A673 (cell line): Measurements from ENCODE around the gene GNG11. TPM values are rescaled to one million over a fixed set of nuclear protein-coding genes. Genes with fewer than 3 reads are reported as not detected.
A peak's percentile ranks its signal among the peaks of the same experiment; 100 is the strongest.

Source experiments
- BruUV-seq: library from RNA; stranded (reverse); fragments of 400-500 nt; replicated peaks from 2 replicates; lab custom pipeline; 2021; lab: Mats Ljungman, UMichigan
- CTCF ChIA-PET: fragments of 300-600 bp; sonication (Branson Sonifier 250); formaldehyde crosslinking; loops from one replicate; lab custom pipeline; 2022; ENCODE audit warnings: antibody characterized with exemption; lab: Charles Lee
- POLR2A ChIA-PET: fragments of 300-600 bp; sonication (Branson Sonifier 250); formaldehyde crosslinking; loops from one replicate; lab custom pipeline; 2022; ENCODE audit warnings: antibody characterized with exemption; ENCODE audit not compliant: low non-redundant PET; lab: Charles Lee
- DNase-seq: peaks from one replicate; pipeline ENCODE4 v3.0.0-alpha.2; 2015; ENCODE audit warnings: low spot score
- H3K27ac ChIP-seq: fragments of 200-600 bp; sonication (generic); 2 replicates; pipeline ENCODE4 v1.5.1; 2016; ENCODE audit warnings: mixed run types, low read depth, mild to moderate bottlenecking, mixed read lengths, antibody characterized with exemption, low read length; ENCODE audit not compliant: poor library complexity, severe bottlenecking
- H3K27me3 ChIP-seq: fragments of 200-600 bp; sonication (generic); replicated peaks from 2 replicates; pipeline ENCODE4 v1.6.1; 2017; ENCODE audit warnings: mixed run types, low read depth, mild to moderate bottlenecking, mixed read lengths, antibody characterized with exemption, low read length; ENCODE audit not compliant: insufficient read depth, poor library complexity
- H3K36me3 ChIP-seq: fragments of 200-600 bp; sonication (generic); 2 replicates; pipeline ENCODE4 v1.6.1; 2016; ENCODE audit warnings: mixed run types, mild to moderate bottlenecking, mixed read lengths, antibody characterized with exemption, low read length; ENCODE audit not compliant: insufficient read depth, poor library complexity, severe bottlenecking
- H3K4me1 ChIP-seq: fragments of 200-600 bp; sonication (generic); 2 replicates; pipeline ENCODE4 v1.6.1; 2017; ENCODE audit warnings: mixed run types, mild to moderate bottlenecking, mixed read lengths, antibody characterized with exemption, low read length; ENCODE audit not compliant: insufficient read depth, poor library complexity, severe bottlenecking
- H3K4me3 ChIP-seq: fragments of 200-600 bp; sonication (generic); 2 replicates; pipeline ENCODE4 v1.5.1; 2016; ENCODE audit warnings: low read depth, mixed run types, mild to moderate bottlenecking, mixed read lengths, low read length; ENCODE audit not compliant: poor library complexity, severe bottlenecking
- H3K9me3 ChIP-seq: fragments of 200-600 bp; sonication (generic); 2 replicates; pipeline ENCODE4 v1.6.1; 2016; ENCODE audit warnings: mixed run types, low read depth, mild to moderate bottlenecking, mixed read lengths, antibody characterized with exemption, low read length; ENCODE audit not compliant: poor library complexity, severe bottlenecking
- EZH2 ChIP-seq: fragments of 200-600 bp; sonication (generic); IDR thresholded peaks from 2 replicates; pipeline ENCODE4 v1.6.1; 2017; ENCODE audit warnings: borderline replicate concordance, low read depth, mild to moderate bottlenecking, mixed read lengths, antibody characterized with exemption, low read length; ENCODE audit not compliant: poor library complexity, severe bottlenecking
- intact Hi-C: fragments of 100-400 bp; cut with micrococcal nuclease; formaldehyde crosslinking; loops from one replicate; pipeline ENCODE4 v1.10.0; 2022; ENCODE audit not compliant: unreplicated experiment
- total RNA-seq: library from RNA; stranded (reverse); gene quantifications from 2 replicates; pipeline ENCODE4 v1.2.3, GENCODE V29; 2021
- TF ChIP-seq, protein P1 (sequence below): fragments of 300-800, 200-600 bp; sonication (generic); conservative IDR thresholded peaks from 2 replicates; pipeline ENCODE4 v1.5.1; 2017; ENCODE audit warnings: low read depth, mild to moderate bottlenecking, antibody characterized with exemption, low read length, moderate library complexity, mixed read lengths

The GNG11 gene
- total RNA-seq, 1 experiment from 2014 or later, result 14.3 TPM

DNA sequence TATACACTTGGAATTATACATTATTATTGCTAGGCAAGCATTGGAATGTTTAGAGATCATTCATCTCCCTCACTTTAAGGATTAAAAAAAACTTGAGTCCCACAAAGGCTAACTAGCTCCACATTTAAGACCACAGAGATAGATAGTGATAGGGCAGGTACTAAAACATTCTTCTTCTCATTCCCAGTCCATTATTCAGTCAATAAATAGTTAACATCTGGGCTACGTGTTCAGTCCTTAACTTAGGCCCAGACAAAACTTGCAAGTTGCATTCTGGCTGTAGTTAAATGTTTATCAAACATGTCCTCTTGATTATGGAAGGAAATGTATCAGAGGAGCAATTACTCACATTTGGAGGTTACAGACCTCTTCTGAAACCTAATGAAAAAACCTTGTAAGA, 2.4 kb downstream of the GNG11 start:
- H3K27ac ChIP-seq, result no peak overlapping the region
- H3K4me3 ChIP-seq, result peak overlapping the region; percentile 57
- H3K9me3 ChIP-seq, result no peaks in the 10 kb centered on the region
- CTCF ChIA-PET, result no interaction called here
- BruUV-seq, result no TSS peak
- DNase-seq, result no peak
- TF ChIP-seq, protein P1, sequence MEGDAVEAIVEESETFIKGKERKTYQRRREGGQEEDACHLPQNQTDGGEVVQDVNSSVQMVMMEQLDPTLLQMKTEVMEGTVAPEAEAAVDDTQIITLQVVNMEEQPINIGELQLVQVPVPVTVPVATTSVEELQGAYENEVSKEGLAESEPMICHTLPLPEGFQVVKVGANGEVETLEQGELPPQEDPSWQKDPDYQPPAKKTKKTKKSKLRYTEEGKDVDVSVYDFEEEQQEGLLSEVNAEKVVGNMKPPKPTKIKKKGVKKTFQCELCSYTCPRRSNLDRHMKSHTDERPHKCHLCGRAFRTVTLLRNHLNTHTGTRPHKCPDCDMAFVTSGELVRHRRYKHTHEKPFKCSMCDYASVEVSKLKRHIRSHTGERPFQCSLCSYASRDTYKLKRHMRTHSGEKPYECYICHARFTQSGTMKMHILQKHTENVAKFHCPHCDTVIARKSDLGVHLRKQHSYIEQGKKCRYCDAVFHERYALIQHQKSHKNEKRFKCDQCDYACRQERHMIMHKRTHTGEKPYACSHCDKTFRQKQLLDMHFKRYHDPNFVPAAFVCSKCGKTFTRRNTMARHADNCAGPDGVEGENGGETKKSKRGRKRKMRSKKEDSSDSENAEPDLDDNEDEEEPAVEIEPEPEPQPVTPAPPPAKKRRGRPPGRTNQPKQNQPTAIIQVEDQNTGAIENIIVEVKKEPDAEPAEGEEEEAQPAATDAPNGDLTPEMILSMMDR, result no peak
- TF ChIP-seq EZH2, result no peak
- H3K4me1 ChIP-seq, result peaks cover 26% of the 10 kb centered on the region
- intact Hi-C loops, result loop anchor here (1.0 kb wide), 1 partner anchor 34 kb away; the partner anchor contains the start of gene TFPI2
- H3K36me3 ChIP-seq, result peaks cover 3% of the 10 kb centered on the region
- no peaks in the 10 kb centered on the region for H3K27me3 ChIP-seq
- POLR2A ChIA-PET, result no interaction called here

DNA sequence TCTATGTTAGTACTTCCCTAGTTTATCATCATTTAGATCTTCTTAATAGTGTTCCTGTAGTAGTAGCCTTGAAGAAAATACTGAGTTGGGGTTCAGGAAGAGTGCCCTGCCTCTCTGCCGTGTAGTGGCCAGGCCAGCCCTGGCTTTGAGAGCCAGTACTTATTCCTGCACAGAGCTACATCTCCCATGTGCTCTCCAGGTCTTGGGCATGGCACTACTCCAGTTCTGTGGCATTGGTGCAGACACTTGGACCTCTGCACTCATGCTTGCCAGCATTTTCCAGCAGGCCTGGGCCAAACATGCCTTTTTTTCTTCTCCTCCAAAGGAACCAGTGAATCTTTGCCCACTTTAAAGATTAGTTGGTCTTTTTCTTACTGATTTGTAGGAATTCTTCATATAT, 5.3 kb downstream of the GNG11 start:
- Histone ChIP-seq H3K36me3 (peaks cover 3% of the 10 kb centered on the region), H3K4me1 (peaks cover 28% of the 10 kb centered on the region), H3K9me3 (no peaks in the 10 kb centered on the region), H3K27me3 (no peaks in the 10 kb centered on the region), H3K27ac (no peak overlapping the region), H3K4me3 (no peak overlapping the region)
- BruUV-seq, result no TSS peak
- DNase-seq, result no peak
- intact Hi-C loops, result no loop called here
- TF ChIP-seq, protein P1, result no peak
- TF ChIP-seq EZH2, result no peak
- ChIA-PET POLR2A (no interaction called here), CTCF (no interaction called here)

DNA sequence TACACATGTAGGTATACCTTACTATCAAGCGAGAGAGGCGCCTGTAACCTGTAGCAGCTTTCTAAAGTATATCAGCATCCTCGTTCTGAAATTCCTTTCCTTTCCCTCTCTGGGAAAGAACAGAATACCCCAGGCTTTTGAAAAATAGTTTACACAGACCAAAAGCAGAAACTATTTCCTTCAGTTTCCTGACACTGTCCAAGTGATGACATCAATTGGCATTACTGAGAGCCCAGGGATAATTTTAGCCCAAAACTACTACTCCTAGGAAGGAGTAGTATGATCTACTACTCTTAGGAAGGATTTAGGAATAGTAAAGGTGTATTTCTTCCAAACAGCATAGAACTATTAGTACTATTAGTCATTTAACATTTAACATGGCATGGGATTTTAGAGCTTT, 6.0 kb downstream of the GNG11 start:
- TF ChIP-seq, protein P1, result no peak
- TF ChIP-seq EZH2, result no peak
- Histone ChIP-seq H3K27me3 (no peaks in the 10 kb centered on the region), H3K4me1 (peaks cover 28% of the 10 kb centered on the region), H3K36me3 (peaks cover 3% of the 10 kb centered on the region), H3K9me3 (no peaks in the 10 kb centered on the region), H3K27ac (no peak overlapping the region), H3K4me3 (no peak overlapping the region)
- DNase-seq, result no peak
- BruUV-seq, result no TSS peak
- ChIA-PET CTCF (no interaction called here), POLR2A (no interaction called here)
- intact Hi-C loops, result no loop called here
